NCI-H748 treated with DMSO at 0.1 percent for 48 hours (cell line): Measurements from ENCODE around the gene POU5F1.

ENCODE experiments used
- DNase-seq: peaks from one replicate; lab custom pipeline; 2025; lab: John Stamatoyannopoulos, UW

The POU5F1 gene

GRCh38 chr6:31114541-31114878, 56.0 kb downstream of the POU5F1 start, which contains the start of gene PSORS1C1:
Gene PSORS1C1 (plus strand): TSS chr6:31114800. CDS start chr6:31129633, 14,833 bp downstream.
- DNase-seq = no peak
